Upper lobe of left lung (tissue), 4 donors: ENCODE measurements around the gene CYP2E1.

Experiments used
- EP300 ChIP-seq, 4 donors: sonication (generic); formaldehyde crosslinking; IDR thresholded peaks; one replicate each; pipeline ENCODE4 v1.5.1; 2017; ENCODE audit warnings: antibody characterized with exemption in 4 of 4, control low read depth in 2 of 4
- POLR2A ChIP-seq, 4 donors: fragments of 450-650 bp; IDR thresholded peaks; one replicate each; pipeline ENCODE4 v1.5.1; 2016 to 2017; ENCODE audit warnings: antibody characterized with exemption in 4 of 4, mild to moderate bottlenecking in 2 of 4
- POLR2AphosphoS5 ChIP-seq, 2 donors: sonication (generic); formaldehyde crosslinking; IDR thresholded peaks; one replicate each; pipeline ENCODE4 v1.5.1; 2017; ENCODE audit warnings: antibody characterized with exemption in 2 of 2
- TF ChIP-seq, protein P1 (sequence below), 6 experiments: fragments of 450-650 bp in 4 of 6; fragments of 200-600 bp in 2 of 6; sonication (generic) in 2 of 6; IDR thresholded peaks; one replicate each; pipeline ENCODE4 v1.5.1; 2016 to 2019; ENCODE audit warnings: antibody characterized with exemption in 6 of 6

DNA sequence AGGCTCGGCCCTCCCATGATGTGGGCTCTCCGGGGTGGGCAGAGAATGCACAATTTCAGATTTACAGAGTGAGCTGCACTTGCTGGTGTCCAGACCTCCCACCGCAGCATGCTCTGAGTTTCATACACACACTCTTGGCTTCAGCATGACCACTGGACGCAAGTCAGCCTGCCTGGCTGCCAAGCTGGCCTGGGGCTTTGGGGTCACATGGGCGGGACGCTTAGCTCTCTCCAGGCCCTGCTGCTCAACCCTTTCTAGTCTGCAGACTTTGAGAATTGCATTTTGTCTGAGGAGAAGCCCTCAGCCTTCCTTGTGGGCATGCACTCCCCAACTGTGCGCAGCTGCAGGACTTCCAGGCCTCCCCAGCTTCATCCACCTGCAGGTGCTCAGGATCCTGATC lies 5.7 kb downstream of the CYP2E1 start:
- TF ChIP-seq, protein P1, sequence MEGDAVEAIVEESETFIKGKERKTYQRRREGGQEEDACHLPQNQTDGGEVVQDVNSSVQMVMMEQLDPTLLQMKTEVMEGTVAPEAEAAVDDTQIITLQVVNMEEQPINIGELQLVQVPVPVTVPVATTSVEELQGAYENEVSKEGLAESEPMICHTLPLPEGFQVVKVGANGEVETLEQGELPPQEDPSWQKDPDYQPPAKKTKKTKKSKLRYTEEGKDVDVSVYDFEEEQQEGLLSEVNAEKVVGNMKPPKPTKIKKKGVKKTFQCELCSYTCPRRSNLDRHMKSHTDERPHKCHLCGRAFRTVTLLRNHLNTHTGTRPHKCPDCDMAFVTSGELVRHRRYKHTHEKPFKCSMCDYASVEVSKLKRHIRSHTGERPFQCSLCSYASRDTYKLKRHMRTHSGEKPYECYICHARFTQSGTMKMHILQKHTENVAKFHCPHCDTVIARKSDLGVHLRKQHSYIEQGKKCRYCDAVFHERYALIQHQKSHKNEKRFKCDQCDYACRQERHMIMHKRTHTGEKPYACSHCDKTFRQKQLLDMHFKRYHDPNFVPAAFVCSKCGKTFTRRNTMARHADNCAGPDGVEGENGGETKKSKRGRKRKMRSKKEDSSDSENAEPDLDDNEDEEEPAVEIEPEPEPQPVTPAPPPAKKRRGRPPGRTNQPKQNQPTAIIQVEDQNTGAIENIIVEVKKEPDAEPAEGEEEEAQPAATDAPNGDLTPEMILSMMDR (IDR thresholded peaks at IDR 0.05), result no peak
- no peak for TF ChIP-seq POLR2AphosphoS5 (IDR thresholded peaks at IDR 0.05)
- no peak for TF ChIP-seq POLR2A (IDR thresholded peaks at IDR 0.05)
- TF ChIP-seq EP300 (IDR thresholded peaks at IDR 0.05), result no peak
